ENCODE measurements around the gene HSPB6.

The HSPB6 gene

GRCh38 chr19:35746087-35746462 is 10.8 kb downstream of the HSPB6 start:
- no peak for DNase-seq (ENCODE audit: low read depth)

- peak; percentile 98 for DNase-seq (ENCODE audit: low read depth)
Observed at GRCh38 chr19:35745328-35746086, 11.3 kb downstream of the HSPB6 start, which contains the start of the genes PSENEN and U2AF1L4. Gene PSENEN, plus strand, starts transcription at chr19:35745651. Its CDS starts 280 bp downstream, at chr19:35745931. Gene U2AF1L4, minus strand, starts transcription at chr19:35745418. Its CDS starts 27 bp downstream, at chr19:35745391.

DNA sequence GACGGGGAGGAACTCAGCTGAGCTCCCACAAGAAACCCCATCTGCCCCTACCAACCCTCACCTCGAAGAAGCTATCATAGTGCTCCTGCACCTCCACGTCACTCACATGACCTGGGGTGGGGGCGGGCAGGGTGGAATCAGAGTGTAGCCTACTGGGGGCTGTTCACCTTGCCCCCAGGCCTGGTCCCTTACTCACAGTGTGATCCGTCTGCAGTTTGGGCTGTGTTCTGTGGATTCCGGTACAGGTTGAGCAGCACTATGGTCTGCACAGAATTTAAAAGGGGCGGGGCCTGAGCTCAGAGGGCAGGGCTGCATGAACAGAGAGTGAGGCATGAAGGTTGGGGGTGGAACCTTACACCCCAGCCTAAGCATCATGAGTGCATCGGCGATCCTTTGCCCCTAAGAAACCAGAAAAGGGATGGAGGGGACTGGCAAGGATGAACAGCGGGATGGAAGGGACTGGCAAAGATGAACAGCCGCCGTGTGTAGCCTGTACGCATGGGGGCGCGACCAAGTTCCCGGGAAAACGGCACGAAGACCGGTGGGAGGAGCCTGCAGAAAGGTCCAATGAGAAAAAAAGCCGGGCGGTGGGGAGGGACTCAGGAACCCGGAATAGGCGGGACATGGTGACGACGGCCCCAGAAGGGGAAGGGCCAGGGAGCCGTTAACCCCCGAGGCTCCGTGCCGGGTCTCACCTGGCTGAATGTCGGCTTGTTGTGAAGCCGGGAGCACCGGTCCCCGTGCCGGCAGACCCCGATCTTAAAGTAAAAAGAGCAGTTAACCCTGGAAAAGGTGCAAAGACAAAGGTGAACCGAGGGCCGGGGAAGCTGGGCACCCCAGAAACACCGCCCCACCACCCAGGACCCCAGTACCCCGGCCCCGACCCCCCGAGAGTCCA is 12.2 kb downstream of the HSPB6 start:
- DNase-seq (ENCODE audit: low read depth), result peak; percentile 90

- DNase-seq (ENCODE audit: low read depth), result no peak
Observed at GRCh38 chr19:35743640-35744429, 13.0 kb downstream of the HSPB6 start.

GRCh38 chr19:35742121-35742724 is 14.6 kb downstream of the HSPB6 start, which contains the start of gene IGFLR1:
Gene IGFLR1, minus strand, starts transcription at chr19:35742452. Its CDS starts 1,272 bp downstream, at chr19:35741180.
- peak; percentile 46 for DNase-seq (ENCODE audit: low read depth)

GRCh38 chr19:35741203-35741515 is 15.7 kb downstream of the HSPB6 start:
- DNase-seq (ENCODE audit: low read depth), result no peak

DNA sequence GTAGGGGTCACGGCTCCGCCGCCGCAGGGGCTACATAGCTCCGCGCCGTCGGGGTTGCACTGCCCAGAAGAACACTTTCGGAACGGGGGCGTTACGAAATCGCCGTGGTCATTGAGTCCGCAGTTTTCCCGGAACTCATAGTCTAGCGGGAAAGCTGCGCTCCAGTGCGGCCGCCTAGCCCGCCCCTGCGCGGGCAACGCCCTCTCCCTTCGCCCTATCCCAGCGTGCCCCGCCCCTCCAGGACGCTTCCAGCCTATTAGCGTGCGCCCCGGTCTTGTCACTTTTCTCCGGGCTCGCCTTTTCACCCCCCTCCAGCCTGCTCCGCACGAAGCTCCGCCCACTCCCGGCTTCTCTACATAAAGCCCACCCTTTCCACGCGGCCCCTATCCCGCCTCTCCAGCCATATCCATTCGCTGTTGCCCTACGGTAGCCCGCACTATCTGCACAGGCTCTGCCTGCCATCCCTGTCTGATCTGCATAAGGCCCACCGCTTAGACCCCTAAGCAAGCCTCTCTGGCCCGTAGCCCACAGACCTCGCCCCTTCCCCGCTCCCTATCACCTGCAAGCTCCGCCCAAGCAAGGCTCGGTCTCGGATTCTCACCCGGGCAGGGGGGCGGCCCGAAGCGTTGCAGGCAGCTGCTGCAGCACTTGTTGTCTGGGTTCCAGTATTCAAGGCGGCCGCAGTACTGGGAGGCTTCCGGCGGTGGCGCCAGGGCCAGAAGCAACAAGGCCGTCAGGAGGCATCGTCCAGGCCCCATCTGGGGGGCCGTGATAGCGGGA is 16.2 kb downstream of the HSPB6 start:
- peak; percentile 93 for DNase-seq (ENCODE audit: low read depth)

DNA sequence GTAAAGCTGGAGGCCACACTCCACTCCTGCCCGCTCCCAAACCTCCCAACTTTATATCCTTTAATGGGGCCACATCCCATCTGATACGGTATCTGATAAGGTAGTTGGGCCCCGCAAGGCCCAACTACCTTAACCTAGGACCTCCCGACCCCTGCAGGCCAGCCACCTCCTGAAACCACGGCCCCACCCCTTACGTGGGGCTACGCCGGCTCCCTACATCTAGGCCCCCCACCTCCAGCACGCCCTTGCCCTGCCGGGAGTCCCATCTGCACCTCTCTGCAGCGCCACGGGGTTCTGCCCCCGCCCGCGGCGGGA is 16.8 kb downstream of the HSPB6 start:
- no peak for DNase-seq (ENCODE audit: low read depth)

- DNase-seq (ENCODE audit: low read depth), result no peak
Observed at GRCh38 chr19:35739275-35740107, 17.3 kb downstream of the HSPB6 start.

GRCh38 chr19:35738887-35739229 is 18.0 kb downstream of the HSPB6 start:
- no peak for DNase-seq (ENCODE audit: low read depth)

GRCh38 chr19:35738021-35738886 is 18.6 kb downstream of the HSPB6 start:
- no peak for DNase-seq (ENCODE audit: low read depth)

DNA sequence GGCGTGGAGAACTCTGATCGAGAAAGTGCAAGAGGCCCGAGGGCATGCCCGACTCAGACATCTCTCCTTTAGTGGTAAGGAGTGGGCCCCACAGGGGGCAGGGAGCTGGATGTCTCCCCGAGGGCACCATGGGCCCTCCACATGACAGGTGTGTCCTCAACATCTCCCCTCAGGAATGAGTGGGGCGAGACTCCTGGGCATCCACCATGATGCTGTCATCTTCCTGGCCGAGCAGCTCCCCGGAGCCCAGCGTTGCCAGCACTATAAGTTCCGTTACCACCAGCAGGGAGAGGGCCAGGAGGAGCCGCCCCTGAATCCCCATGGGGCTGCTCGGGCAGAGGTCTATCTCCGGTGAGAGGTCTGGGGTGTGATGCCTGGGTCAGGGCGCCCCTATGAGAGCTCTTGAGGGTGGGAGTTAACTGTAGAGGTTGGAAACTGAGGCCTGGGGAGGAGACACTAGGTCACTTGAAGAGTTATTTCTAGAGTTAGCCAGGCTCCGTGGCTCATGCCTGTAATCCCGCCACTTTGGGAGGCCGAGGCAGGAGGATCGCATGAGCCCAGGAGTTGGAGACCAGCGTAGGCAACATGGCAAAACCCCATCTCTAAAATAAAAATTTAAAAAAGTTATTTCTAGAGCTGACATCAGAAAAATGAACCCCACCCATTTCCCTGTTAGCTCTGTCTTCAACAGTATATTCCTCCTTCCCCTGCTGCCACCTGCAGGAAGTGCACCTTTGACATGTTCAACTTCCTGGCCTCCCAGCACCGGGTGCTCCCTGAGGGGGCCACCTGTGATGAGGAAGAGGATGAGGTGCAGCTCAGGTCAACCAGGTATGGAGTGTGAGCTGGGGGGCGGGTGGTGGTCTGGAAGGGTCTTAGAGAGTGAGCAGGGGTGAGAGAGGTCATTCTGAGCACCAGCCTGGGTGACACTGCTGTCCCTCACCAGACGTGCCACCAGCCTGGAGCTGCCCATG is 19.6 kb downstream of the HSPB6 start:
- no peak for DNase-seq (ENCODE audit: low read depth)

DNA sequence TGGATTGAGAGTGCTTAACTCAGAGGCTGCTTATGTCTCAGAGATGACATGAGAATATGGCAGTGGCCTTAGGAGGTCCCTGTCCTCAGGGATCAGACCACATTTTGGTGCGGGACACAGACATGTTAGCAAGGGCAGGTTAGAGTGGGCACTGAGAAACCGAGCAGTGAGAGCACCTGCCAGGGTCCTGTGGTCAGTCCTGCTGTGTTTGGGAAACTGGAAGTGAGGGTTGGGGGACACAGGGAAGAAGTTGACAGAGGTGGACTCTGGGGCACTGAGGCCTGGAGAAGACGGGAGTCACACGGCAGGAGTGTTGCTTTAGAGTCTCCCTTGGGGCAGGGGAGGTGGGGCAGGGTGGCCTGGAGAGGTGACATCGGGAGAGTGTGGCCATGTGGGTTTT is 21.9 kb downstream of the HSPB6 start:
- DNase-seq (ENCODE audit: low read depth), result no peak

- no peak for DNase-seq (ENCODE audit: low read depth)
Observed at GRCh38 chr19:35734273-35734672, 22.6 kb downstream of the HSPB6 start.

GRCh38 chr19:35733180-35734125 is 23.4 kb downstream of the HSPB6 start:
- no peak for DNase-seq (ENCODE audit: low read depth)

GRCh38 chr19:35732540-35733179 is 24.2 kb downstream of the HSPB6 start:
- no peak for DNase-seq (ENCODE audit: low read depth)
